HL-60 (cell line): ENCODE results near the gene FREM1.

Experiments used
- DNase-seq, 2 experiments: peaks; one replicate each; pipeline ENCODE4 v3.0.0-alpha.2; 2010 to 2020; ENCODE audit warnings: low read depth in 1 of 2, low spot score in 1 of 2
- H3K27ac ChIP-seq: fragments of 250-450 bp; sonication (Bioruptor Pico); replicated peaks from 2 replicates; pipeline ENCODE4 v1.5.1; 2020; ENCODE audit warnings: mild to moderate bottlenecking, moderate library complexity
- H3K27me3 ChIP-seq: fragments of 250-450 bp; sonication (Bioruptor Pico); 2 replicates; pipeline ENCODE4 v1.5.1; 2021; ENCODE audit warnings: mild to moderate bottlenecking, moderate library complexity; ENCODE audit not compliant: insufficient read depth, poor library complexity, severe bottlenecking
- H3K4me3 ChIP-seq: replicated peaks from 2 replicates; pipeline ENCODE4 v1.5.1; 2011; ENCODE audit warnings: mild to moderate bottlenecking, control low read depth, low read length; ENCODE audit not compliant: insufficient read depth
- CTCF ChIP-seq: IDR thresholded peaks from one replicate; pipeline ENCODE4 v1.5.1; 2011; ENCODE audit warnings: low read length, control low read depth, inconsistent platforms; ENCODE audit not compliant: insufficient read depth
- GABPA ChIP-seq: IDR thresholded peaks from 2 replicates; pipeline ENCODE4 v1.6.1; 2012; ENCODE audit warnings: low read depth
- POLR2AphosphoS5 ChIP-seq: IDR thresholded peaks from 2 replicates; pipeline ENCODE4 v1.6.1; 2012; ENCODE audit warnings: low read depth
- REST ChIP-seq: IDR thresholded peaks from 2 replicates; pipeline ENCODE4 v1.6.1; 2012; ENCODE audit warnings: low read depth; ENCODE audit not compliant: insufficient replicate concordance
- SPI1 ChIP-seq: IDR thresholded peaks from 2 replicates; pipeline ENCODE4 v1.6.1; 2012; ENCODE audit warnings: low read depth, mild to moderate bottlenecking, borderline replicate concordance

Gene FREM1

GRCh38 chr9:14911046-14911445 lies 818 bp upstream of the FREM1 start:
- DNase-seq = no peak
- no peaks in the 10 kb centered on the region for H3K27me3 ChIP-seq
- no peak for TF ChIP-seq GABPA
- no peak for TF ChIP-seq SPI1
- no peak for TF ChIP-seq POLR2AphosphoS5
- TF ChIP-seq REST = no peak
- TF ChIP-seq CTCF = no peak
- no peak overlapping the region for H3K4me3 ChIP-seq
- no peak overlapping the region for H3K27ac ChIP-seq

- TF ChIP-seq CTCF (no peak), SPI1 (no peak), GABPA (no peak), POLR2AphosphoS5 (no peak), REST (no peak)
- no peak for DNase-seq
- H3K27me3 ChIP-seq = no peaks in the 10 kb centered on the region
- no peak overlapping the region for H3K27ac ChIP-seq
- no peak overlapping the region for H3K4me3 ChIP-seq
Observed at GRCh38 chr9:14909601-14909960, 647 bp downstream of the FREM1 start.

- Histone ChIP-seq H3K27me3 (no peaks in the 10 kb centered on the region), H3K4me3 (no peak overlapping the region), H3K27ac (no peak overlapping the region)
- TF ChIP-seq CTCF (no peak), REST (no peak), POLR2AphosphoS5 (no peak), GABPA (no peak), SPI1 (no peak)
- no peak for DNase-seq
Observed at GRCh38 chr9:14909181-14909580, 1.0 kb downstream of the FREM1 start.
